Measurements from ENCODE around the gene SPIN2A.
"Not testable (repeated sequence)": the region's sequence is repeated elsewhere in the genome, so short reads cannot be mapped to it uniquely, and the experiment has no call there.

SPIN2A gene

DNA sequence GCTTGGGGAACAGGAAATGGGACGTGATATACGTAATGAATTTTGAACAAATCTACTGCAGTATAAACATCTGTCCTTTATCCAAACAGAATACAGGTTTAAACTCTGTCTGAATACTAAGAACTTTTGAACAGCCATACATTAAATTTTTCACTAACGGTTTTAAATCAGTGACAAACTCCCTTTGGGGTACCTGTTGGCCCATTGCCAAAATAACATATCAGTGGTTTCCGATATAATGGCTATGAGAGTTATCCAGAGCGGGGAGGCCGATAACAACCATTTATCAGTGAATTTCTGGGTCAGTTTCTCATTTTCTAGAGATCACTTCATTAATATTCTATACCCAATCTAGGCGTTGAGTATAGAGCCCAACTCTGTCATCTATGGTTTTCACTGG is 5.2 kb downstream of the SPIN2A start:
- no peak for DNase-seq (ENCODE audit: insufficient read length)
- TF ChIP-seq POLR2A (IDR thresholded peaks at IDR 0.05; ENCODE audit: low read depth, low read length) (no peak), POLR2AphosphoS5 (IDR thresholded peaks at IDR 0.05; ENCODE audit: low read depth, low read length) (no peak), TAF1 (IDR thresholded peaks at IDR 0.05; ENCODE audit: borderline replicate concordance, low read depth, low read length) (no peak)
- no peak for FAIRE-seq

DNA sequence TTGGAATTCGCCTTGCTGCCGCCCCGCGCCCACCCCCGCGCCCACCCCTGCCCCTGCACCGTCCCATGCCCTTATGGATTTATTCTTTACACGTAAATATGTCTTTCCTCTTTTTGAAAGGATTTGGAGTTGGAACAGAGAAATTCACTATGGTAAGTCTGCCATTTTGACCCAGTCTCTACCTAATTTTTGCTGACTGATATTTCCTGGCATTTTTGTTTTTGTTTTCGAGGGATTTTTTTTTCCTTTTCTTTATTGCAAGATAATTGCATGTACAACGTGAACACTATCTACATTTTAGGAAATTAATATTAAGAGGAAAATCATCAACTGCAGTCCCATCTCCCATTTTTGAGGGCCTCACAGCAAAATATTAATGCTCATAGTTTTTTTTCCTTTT is 15.4 kb downstream of the SPIN2A start:
- no peak for DNase-seq (ENCODE audit: insufficient read length)
- FAIRE-seq = no peak
- TF ChIP-seq POLR2AphosphoS5 (IDR thresholded peaks at IDR 0.05; ENCODE audit: low read depth, low read length) = no peak
- TF ChIP-seq POLR2A (IDR thresholded peaks at IDR 0.05; ENCODE audit: low read depth, low read length) = no peak
- no peak for TF ChIP-seq TAF1 (IDR thresholded peaks at IDR 0.05; ENCODE audit: borderline replicate concordance, low read depth, low read length)

DNA sequence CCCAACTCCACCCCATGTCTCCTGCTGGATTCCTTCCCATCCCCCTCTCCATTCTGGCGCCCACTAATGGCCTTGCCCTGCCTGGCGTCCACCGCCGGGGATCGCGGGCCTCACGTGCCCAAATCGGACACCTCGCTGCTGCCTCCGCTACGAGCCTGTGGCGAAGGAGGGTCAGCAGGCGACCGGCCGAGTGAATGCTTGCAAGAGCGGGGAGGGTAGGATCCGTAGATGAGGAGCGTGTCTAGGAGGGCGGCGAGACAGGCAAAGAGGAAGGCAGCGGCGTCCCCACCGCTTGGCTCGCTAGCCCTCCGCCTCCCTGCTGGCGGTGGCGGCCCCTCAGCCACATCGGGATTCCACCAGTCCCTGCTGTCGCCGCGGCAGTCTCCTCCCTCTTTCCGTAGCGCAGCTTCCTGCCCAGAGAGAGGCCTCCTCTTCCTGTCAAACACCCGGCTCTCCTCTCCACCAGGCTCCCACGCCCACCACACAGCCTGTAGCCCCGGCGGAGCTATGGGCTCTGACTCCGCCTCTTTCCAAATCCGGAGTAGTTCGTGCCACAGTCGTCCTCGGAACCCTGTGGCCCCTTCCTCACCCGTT is 15.9 kb downstream of the SPIN2A start, which contains the start of gene SPIN2B:
Gene SPIN2B, minus strand, starts transcription at position 387 of the 594 bp plus-strand sequence.
- FAIRE-seq = peak; percentile 92

GRCh38 chrX:57120619-57121161 is 16.5 kb downstream of the SPIN2A start:
- DNase-seq (ENCODE audit: insufficient read length); FAIRE-seq: not testable (repeated sequence)

More for the DNA sequence above, 15.9 kb downstream of the SPIN2A start, which contains the start of gene SPIN2B:
- TF ChIP-seq TAF1 (IDR thresholded peaks at IDR 0.05; ENCODE audit: borderline replicate concordance, low read depth, low read length) (peak; percentile 26; the same call in 1 of the 2 replicates), POLR2A (IDR thresholded peaks at IDR 0.05; ENCODE audit: low read depth, low read length) (peak; percentile 83), POLR2AphosphoS5 (IDR thresholded peaks at IDR 0.05; ENCODE audit: low read depth, low read length) (peak; percentile 58)
- DNase-seq (ENCODE audit: insufficient read length) = peak; percentile 69

DNA sequence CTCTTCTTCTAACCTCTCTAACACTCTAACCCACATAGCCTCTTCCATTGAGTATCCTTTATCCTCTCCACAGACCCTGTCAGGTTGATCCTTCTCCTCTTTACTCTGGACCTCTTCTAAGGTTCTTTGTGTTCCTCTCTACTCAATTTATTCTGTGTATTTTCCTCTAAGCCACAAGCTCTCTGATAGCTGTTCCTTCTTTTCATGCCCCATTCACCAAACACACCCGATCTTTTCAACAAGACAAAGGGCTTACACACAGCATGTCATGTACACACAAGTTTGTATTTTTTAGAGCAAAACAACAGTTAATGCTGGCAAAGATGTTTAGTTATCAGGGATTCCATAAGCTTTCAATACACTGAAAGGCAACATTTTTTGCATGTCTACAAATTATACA is 17.8 kb downstream of the SPIN2A start:
- TF ChIP-seq POLR2A (IDR thresholded peaks at IDR 0.05; ENCODE audit: low read depth, low read length) (no peak), POLR2AphosphoS5 (IDR thresholded peaks at IDR 0.05; ENCODE audit: low read depth, low read length) (no peak), TAF1 (IDR thresholded peaks at IDR 0.05; ENCODE audit: borderline replicate concordance, low read depth, low read length) (no peak)
- no peak for FAIRE-seq
- DNase-seq (ENCODE audit: insufficient read length) = no peak

DNA sequence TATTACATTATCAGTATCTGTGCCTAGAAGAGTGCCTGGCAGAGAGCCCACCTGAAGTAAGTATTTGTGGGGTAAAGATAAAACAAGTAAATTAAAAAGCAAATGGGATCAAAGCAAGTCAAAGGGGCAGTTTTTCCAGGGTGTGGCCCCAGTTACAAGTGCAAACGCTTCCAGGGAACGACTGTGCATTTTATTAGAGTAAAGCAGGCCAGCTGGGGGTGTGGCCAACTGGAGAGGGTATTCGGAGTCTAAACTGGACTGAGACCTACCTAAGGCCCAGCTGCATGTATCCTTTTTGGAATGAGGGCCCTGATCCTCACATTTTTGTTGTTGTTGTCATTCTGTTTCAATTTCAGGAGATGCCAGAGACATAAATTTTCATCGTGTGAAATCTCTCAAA is 19.6 kb downstream of the SPIN2A start:
- not testable (repeated sequence) for DNase-seq (ENCODE audit: insufficient read length); FAIRE-seq

GRCh38 chrX:57104921-57105398 is 32.2 kb downstream of the SPIN2A start:
- no peak for DNase-seq (ENCODE audit: insufficient read length)
- FAIRE-seq = no peak
- TF ChIP-seq TAF1 (IDR thresholded peaks at IDR 0.05; ENCODE audit: borderline replicate concordance, low read depth, low read length) (no peak), POLR2AphosphoS5 (IDR thresholded peaks at IDR 0.05; ENCODE audit: low read depth, low read length) (no peak), POLR2A (IDR thresholded peaks at IDR 0.05; ENCODE audit: low read depth, low read length) (no peak)

- TF ChIP-seq TAF1 (IDR thresholded peaks at IDR 0.05; ENCODE audit: borderline replicate concordance, low read depth, low read length) (no peak), POLR2A (IDR thresholded peaks at IDR 0.05; ENCODE audit: low read depth, low read length) (no peak), POLR2AphosphoS5 (IDR thresholded peaks at IDR 0.05; ENCODE audit: low read depth, low read length) (no peak)
- DNase-seq (ENCODE audit: insufficient read length) (no peak), FAIRE-seq (no peak)
These were observed 32.8 kb downstream of the SPIN2A start for GRCh38 chrX:57104406-57104805.

DNA sequence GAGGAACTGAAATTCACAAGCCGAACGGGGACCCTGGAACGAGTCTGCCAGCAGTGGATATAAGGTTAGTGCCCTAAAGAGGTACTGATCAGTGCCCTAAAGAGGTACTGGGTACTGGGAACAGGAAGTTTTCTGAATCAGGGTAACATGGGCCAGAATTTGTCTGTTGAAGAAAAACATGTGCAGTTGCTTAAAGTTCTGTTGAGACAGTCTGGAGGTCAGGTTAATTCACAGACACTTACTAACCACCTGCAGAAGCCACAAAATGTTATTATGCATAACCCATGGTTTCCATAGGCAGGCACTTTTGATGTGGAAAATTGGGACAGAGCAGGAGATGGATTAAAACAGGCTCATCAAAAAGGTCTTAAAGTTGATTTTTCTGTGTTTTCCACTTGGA is 33.7 kb downstream of the SPIN2A start:
- TF ChIP-seq TAF1 (IDR thresholded peaks at IDR 0.05; ENCODE audit: borderline replicate concordance, low read depth, low read length) (no peak), POLR2AphosphoS5 (IDR thresholded peaks at IDR 0.05; ENCODE audit: low read depth, low read length) (no peak), POLR2A (IDR thresholded peaks at IDR 0.05; ENCODE audit: low read depth, low read length) (no peak)
- DNase-seq (ENCODE audit: insufficient read length) = no peak
- FAIRE-seq = no peak

DNA sequence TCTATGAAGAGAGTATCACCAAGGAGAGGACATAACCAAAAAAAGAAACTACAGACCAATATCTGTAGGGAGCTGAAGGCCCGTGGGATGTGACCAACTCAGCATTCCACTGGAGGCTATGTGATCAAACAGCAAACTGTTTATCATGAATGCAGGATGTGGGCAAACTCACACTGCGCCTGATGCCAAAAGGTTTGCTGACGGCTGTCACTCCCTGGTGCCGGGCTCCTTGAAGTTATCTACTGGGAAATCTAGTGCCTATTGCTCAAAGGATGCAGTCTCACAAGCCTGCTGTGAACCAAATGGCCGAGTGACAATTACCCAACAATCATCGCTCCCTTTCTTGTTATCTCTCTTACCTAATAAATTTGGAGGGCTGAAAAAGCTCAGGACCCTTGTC is 34.3 kb downstream of the SPIN2A start:
- FAIRE-seq = not testable (repeated sequence)

More for the DNA sequence above, 34.3 kb downstream of the SPIN2A start:
- DNase-seq (ENCODE audit: insufficient read length) = not testable (repeated sequence)

Measured in GM12892 (cell line).